NCI-H526 treated with DMSO at 0.1 percent for 48 hours (cell line): Measurements from ENCODE around the gene TBC1D4.

ENCODE experiments used
- DNase-seq: peaks from one replicate; lab custom pipeline; 2025; lab: John Stamatoyannopoulos, UW

The TBC1D4 gene

DNA sequence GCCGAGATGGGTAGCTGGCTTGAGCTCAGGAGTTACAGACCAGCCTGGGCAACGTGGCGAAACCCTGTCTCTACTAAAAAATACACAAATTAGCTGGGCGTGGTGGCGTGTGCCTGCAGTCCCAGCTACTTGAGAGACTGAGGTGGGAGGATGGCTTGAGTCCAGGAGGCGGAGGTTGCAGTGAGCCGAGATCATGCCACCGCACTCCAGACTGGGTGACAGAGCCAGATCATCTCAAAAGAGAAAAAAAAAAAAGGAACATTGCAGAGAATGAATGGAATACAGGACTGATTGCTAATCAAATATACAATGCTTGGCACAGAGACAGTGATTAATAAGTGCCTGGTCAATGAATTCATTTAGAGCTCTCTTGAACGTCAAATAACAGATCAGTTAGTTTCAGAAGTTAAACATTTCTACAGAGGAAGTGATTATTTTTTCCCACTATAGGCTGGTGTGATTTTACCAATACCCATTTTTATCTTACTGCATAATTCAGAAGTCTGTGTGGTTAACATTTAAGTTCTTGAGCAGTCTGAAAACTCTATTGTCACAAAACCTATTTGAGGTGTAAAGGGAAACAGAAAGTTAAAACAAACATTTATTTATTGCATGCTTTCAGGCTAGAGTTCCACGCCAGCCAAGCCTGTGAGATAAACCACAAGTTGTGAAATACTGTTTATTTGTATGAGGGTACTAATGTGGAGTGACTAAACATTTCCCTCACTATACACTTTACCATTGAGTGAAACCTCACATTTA, 7.7 kb upstream of the TBC1D4 start:
- no peak for DNase-seq

DNA sequence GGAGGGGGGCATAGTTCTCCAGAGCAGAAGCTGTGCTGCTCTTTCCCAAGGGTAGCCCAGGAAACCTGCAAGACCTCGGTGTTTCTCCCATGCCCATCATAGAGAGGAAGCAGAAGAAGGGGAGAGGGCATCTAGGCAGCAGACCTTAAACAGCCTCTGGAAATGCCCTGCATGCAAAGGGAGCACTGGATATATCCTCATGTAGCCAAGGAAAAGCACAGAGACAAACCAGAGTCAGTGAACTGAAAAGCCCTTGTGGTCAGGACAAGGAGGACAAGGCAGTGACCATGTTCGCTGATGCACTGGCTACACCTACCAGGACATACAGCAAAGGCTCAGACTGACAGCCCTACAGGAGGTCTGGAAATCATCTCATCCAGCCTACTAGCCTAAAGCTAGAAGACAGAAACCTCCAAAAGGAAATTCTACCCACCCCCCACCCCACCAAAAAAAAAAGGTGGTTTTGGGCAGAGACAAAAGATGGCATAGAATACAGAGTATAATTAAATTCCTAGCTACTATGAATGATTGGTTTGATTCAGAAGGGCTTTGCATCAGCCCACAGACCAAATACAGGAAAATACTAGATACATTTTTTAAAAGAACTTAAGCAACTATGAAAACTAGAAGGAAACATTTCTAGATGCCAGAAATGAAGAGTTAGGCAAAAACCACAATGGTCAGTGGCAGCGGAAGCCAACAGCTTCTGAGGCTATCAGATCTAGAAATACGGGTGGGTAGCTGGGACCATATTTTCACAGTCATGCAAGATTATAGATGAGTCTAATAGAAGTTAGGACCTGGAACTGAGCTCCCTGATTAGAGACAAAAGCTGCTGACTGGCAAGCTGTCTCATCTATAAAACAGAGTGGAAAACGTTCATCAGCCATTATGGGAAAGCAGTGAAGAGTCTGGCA, 4.4 kb upstream of the TBC1D4 start:
- DNase-seq: no peak

DNA sequence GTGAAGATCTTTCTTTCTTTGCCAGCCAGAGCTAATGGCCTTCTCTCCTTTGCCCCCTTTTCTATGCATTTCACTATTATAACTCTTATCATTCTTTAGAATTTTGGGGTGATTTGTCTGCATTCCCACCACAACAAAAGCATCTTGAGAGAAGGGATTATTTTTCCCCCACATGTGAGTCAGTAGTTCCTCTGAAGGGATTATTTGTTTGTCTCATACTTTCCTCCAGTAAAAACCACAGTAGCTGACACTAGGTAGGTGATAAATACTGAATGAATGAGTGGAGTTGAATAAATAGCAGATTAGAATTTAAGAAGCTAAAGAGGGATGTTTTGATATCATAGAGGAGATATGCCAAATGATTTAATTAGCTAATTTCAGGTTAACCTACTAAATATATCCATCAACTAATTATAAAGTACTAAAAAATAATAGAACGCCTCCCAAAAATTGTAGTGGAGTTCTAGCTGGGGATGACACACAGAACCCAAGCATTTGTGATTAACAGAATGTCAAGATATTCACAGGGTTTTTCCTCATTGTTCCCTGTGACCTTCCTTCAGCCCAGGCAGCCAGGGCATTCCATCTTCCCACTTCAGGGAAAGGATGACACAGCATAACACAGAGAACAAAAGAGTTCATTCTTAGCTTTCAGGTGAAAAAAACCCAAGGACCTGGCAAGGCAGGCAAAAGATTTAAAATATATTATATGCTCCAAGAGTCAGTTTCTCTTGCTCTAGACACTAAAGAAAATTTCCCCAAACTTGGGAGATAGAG, 3.5 kb upstream of the TBC1D4 start:
- DNase-seq: no peak

DNA sequence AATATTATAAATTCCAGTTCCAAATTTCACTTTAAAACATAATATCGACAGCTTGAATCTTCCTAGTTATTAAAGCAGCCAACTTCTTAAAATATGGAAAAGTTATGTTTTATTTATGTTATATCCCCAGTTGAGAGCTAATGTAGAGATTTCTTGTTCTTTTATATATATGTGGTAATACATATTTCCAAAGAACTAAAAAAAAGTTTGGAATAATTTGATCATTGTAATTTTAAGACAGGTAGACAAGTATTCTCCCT, 781 bp upstream of the TBC1D4 start:
- DNase-seq: no peak

DNA sequence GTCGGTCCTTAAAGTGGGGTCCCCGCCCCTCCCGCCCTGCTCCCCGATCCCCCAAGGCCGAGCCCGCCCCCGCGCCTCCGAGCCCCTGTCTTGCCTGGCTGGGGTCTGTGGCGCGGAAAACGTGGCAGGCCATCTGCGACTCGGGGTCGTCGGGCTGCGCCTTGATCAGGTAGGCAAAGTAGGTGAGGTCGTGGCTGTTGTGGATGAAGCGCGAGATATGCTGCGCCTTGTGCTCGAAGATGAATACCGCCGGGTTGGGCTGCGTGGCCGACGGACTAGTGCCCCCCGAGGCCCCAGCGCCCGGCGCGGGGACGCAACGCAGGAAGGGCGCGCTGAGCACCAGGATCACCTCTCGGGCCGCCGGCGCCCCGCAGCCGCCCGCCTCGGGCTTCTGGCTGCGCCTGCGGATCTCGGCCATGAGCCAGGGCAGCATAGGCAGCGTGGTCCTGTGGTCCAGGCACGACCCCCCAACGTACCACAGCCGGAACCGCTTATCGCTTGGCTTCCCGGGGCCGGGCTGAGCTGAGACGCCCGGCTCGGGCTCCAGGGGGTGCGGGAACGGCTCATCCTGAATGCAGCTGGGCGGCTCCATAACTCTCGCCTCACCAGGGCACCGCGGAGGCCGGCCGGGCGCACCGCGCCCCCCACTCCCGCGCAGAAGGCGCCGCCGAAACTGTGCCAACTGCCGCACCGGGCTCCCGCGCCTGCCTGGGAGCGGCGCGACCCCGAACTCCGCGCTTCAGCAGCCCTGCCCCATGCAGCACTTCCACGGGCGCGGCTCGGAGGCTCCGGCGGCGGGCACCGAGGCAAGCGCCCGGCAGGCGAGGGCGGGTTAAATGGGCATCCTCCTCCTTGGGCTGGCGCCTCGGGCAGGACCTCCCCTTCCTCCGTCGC, 546 bp downstream of the TBC1D4 start:
- DNase-seq: peak; percentile 86

DNA sequence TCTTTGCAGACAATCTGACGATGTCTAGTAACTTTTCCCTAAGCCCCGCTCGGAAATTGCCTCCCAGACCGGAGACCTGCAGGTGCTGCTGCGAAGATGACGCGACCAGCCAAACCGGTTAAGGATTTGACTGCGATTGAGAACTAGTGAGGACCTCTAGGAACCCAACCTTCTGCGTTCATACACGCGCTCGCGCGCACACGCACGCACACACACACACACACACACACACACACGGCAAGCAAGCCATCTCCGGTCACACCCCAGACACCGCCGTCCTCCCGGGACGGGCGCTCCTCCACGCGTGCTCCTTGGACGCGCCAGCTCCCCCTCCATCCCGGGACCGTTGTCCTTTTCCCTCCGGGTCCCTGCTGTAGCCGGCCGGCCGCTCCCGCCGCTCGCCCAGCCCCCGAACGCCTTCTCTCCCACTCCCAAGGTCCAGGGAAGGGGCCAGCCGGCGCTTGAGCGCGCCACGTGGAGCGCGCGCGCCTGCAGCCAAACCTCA, 1.2 kb downstream of the TBC1D4 start:
- peak; percentile 94 for DNase-seq

DNA sequence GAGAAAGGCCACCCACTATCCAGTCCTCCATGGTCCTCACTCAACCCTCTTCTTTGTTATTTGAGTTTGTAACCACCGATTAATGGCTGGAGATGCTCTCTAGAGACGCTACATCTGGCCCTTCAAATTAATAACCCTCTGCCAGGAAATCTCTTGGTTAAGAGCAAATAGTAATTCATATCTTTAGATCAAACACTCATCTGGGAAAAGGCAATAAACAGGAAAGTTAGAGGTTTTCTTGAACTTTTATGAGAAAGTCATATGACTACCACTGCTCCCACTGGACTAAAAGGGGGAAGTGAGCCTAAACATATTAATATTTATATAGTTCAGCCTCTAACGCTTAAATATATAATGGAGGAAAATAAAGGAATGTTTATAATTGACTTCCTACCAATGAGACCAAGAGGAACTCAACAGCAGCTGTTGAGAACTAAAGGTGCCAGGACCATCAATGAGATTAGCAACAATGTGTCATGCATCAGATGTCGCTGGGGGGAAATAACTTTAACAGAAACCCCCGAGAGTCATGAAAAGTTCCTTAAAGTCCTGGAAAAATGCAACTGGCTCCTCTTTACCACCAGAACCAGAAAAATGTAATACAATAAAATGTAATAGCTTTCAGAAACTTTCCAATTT, 2.7 kb downstream of the TBC1D4 start:
- DNase-seq: no peak

DNA sequence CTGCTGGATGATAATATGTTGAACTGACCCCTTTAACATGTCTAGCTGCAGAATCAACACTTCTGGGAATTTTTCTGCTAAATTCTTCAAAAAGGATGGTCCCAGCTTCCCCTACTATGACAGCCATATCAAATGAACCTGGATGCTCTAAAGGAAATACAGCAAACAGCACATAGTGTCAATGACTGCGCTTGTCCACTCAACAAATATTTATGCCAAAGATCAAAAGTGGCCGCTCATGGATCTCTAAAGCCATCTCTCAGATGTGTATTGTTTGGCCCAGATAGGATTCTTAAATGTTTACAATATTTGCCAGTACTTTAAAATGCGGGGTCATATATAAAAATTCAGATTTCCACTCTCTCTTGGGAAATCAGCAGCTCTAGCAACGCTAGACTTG, 3.3 kb downstream of the TBC1D4 start:
- DNase-seq: no peak

DNA sequence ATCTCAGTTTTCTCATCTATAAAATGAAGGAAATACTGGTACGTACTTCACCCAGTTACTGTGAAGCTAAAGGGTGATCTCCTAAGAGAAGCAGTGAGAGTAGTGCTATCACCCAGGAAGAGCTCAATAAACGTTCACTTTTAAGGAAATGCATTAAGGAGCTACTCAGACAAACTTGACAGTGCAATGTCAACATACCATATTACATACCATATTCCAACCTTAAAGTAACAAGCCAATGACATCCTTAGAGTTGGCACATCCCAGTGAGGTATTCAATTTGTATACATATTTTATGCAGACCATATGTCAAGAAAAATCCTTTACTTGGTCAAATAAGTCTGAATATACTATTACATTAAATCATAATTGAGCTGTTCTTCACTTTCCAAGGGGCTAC, 7.0 kb downstream of the TBC1D4 start:
- DNase-seq: no peak

DNA sequence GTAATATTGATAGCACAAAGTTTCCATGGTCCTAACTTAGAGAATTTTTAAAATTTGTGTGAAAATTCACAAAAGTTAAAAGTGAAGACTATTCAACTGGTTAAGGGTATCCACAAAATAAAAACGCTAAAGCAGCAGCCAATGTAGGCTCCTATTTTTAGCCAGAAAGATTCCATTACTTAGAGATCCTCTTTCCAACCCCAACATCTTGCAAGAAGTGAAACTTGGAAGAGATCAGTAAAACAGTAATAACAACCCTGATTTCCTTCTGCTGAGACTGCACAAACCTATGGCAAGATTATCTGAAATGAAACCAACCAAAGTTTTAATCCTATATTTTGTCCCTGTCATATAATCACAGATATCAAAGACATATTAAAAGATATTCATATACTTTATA, 8.5 kb downstream of the TBC1D4 start:
- DNase-seq: no peak

DNA sequence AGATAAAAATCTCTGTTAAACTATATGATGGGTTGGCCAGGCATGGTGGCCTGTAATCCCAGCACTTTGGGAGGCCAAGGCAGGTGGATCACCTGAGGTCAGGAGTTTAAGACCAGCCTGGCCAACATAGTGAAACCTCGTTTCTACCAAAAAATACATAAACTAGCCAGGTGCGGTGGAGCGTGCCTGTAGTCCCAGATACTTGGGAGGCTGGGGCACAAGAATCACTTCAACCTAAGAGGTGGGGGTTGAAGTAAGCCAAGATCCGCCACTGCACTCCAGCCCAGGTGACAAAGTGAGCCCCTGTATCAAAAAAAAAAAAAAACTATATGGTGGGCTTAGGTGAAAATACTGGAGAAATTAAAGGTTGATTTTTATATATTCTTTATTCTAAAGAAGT, 11.3 kb downstream of the TBC1D4 start:
- no peak for DNase-seq

DNA sequence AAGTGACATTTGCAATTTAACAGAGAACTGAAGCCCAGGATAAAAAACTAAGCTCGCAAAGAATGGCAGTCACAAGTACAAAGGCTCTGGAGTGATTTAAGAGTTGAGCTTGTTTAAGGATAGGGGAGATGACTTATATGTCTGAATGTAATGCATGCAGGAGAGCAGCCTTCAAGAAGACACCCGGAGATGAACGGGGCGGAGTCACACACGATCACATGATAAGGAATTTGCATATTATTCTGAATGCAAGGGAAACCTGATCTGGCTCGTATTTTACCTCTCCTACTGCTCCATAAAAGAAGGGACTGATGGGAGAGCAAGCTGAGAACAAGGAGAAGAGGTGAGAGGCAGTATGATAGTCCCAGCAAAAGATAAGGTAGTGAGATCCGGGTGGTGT, 12.9 kb downstream of the TBC1D4 start:
- DNase-seq: no peak

DNA sequence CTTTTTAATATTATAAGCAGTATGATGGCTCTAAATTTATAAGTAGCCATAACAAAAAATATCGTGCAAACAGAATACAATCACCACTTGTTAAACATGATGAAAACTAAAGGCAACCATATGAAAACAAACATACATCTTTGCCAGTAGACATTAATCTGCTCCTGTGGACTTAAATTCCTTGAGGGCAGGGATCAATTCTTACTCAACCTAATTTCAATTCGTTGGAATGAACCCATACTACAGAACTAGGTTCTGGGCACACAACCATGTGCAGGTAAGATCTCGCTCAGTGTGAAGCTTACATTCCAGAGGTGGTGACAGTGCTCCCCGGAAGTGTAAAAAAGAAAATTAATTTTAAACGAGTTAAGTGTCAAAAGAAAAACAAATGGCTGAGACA, 13.4 kb downstream of the TBC1D4 start:
- DNase-seq: no peak

DNA sequence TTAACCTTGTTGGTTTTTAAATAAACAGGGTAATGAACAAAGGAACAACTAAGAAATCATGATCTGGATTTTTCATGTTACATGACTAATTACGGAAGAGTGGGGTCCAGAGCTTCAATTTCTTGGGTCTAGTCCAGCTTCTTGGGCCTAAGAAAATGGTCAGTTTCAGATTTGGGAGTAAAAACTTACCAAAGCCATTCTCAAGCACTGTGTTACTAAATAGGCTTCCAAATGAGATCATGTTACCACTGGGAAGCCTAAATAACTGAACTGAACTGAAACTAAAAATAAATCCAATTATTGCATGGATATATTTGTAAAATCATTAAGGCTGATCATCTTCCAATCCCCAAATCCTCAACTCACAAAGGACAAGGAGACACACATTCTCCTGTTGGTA, 13.9 kb downstream of the TBC1D4 start:
- DNase-seq: no peak

DNA sequence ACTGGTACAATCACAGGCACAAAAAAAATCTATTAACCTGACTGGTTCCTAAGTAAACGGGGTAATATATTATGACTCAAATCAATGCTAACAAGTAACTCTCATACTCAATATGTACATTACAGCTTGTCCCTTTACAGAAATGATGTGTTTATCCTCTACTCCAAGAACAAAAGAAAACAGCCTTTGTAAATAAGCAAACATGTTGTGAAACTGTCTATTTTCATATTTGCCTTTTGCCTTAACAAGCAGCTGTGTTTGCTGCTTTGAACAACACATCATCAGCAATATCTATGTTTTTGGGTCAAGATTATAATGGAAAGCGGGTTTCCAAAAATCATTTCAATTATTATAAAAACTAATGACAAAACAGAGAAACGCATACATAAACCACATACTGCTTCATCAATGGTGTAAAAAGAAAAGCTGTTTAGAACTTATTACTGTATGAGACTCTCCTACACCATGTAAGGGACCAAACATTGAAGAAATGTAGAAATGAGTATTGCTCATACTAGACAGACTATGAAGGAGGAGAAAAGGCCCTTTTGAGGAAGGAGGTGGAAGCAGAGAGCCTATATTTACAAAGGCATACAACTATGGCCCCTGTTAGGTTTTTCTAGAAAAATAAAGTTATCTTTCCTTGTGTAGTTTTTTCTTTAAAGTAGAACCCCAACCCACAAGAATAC, 14.8 kb downstream of the TBC1D4 start:
- DNase-seq: no peak

DNA sequence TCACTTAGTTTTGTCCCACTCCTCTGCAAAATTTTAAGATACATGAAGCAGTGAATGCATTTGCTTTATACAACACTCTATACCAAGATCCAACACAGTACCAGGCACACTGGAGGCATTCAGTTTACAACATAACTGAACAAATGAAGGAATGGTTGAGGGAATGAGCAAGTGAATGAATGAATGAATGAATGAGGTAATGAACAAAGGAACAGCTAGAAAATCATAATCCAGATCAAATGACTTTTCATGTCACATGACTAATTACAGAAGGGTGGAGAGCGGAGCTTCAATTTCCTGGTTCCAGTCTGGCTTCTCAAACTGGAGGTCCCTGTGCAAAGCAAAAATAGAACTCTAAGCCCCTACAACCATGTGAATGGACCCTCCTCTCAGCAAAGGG, 16.7 kb downstream of the TBC1D4 start:
- no peak for DNase-seq

DNA sequence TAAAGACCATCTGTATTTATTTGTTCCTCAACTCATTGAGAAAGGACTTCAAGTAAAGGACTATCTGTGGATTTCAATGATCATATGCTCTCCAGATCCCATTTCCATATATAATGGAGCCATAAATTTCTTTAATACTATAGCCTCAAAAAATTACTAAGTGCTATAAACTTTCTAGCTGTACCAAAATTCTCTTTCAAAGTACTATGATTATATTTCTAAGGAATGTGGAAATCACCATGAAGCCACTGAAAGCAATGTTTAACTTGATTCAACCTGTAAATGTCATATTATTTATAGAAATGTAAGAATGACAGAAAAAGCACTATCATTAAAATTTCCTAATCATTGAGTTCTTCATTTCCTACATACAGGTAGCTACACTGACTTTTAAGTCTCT, 20.7 kb downstream of the TBC1D4 start:
- DNase-seq: no peak

DNA sequence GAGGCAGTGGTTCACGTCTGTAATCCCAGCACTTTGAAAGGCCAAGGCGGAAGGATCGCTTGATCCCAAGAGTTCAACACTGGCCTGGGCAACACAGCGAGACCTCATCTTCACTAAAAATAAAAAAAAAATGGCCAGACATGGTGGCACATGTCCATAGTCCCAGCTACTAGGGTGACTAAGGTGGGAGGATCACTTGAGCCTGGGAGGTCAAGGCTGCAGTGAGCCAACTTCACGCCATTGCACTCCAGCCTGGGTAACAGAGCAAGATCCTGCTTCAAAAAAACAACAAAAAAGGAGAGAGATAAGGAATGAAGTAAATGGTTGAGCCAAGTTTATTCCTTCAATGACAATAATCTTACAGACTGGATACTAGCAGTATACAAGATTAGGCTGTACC, 21.3 kb downstream of the TBC1D4 start:
- no peak for DNase-seq

DNA sequence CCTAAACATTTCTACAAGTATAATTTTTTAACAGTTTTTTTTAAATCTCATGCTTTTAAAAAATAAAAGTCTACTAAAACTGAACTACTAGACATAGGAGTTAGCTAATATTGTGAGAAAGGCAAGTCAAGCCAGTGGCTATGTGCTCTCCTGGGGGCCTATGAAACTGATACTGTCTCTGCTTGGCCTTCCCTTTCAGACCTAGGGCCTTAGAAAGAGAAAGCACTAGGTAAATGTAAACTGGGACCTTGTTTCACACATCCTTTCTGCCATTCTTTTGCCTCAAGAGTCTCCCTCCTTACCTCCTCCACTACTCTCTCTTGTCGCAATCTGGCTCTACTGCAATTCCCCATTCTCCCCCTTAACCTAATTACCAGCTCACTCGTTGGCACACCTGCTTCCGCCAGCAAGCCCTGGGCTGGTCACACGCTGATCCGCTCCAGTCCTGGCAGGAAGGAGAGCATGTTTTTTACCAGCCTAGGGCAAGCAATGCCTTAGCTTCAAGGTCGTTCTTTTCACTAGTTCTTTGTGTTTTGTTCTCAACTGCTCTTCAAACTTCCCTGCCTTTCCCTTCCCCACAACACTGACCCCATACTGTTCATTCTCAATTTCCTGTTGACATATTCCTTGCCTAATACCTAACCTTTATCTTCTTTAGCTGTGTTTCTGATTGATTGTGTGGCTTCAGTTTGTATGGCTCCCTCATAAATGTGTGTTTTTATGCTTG, 23.1 kb downstream of the TBC1D4 start:
- no peak for DNase-seq

DNA sequence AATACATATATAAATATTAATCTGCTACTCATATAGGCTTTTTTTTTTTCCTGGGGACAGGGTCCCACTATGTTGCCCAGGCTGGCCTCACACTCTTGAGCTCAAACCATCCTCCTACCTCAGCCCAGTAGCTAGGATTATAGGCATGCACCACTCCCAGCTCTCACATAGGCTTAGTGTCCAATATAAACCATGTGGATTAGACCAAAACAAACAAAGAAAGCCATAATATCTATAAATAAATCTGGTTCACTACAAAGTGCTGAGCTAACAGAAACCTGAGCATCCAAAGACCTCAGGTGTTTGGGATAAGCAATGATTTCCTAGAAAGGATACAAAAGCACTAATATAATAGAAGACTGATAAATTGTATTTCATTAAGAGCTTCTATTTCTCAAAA, 26.0 kb downstream of the TBC1D4 start:
- no peak for DNase-seq
